Peyer's patch (tissue), 4 donors: ENCODE results near the gene PIEZO1.

Experiments used
- POLR2A ChIP-seq, 2 donors: fragments of 450-650 bp; IDR thresholded peaks; one replicate each; pipeline ENCODE4 v1.5.1; 2017; ENCODE audit warnings: antibody characterized with exemption in 2 of 2, mild to moderate bottlenecking in 2 of 2, moderate library complexity in 2 of 2
- TF ChIP-seq, protein P1 (sequence below), 6 experiments: fragments of 450-650 bp in 4 of 6; fragments of 200-600 bp in 2 of 6; sonication (generic) in 1 of 6; IDR thresholded peaks; one replicate each; pipeline ENCODE4 v1.5.1; 2017 to 2019; ENCODE audit warnings: antibody characterized with exemption in 6 of 6, mild to moderate bottlenecking in 3 of 6, moderate library complexity in 1 of 6

DNA sequence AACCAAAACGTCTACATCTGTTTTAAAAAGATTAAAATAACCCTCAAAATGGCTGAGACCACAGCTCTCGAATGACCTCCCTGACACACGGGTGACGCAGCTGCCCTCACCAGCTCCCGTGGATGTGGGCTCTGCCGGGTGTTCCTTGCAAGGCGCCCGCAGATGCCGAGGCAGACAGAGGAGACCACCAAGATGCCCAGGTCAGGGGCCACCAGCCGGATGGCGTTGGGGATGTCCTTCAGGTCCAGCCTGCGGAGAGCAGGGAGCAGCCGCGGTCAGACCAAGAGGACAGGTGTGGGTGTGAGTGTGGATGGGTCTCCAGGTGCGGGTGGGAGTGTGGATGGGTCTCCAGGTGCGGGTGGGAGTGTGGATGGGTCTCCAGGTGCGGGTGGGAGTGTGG lies 43.7 kb downstream of the PIEZO1 start:
- no peak for TF ChIP-seq POLR2A (IDR thresholded peaks at IDR 0.05)
- TF ChIP-seq, protein P1, sequence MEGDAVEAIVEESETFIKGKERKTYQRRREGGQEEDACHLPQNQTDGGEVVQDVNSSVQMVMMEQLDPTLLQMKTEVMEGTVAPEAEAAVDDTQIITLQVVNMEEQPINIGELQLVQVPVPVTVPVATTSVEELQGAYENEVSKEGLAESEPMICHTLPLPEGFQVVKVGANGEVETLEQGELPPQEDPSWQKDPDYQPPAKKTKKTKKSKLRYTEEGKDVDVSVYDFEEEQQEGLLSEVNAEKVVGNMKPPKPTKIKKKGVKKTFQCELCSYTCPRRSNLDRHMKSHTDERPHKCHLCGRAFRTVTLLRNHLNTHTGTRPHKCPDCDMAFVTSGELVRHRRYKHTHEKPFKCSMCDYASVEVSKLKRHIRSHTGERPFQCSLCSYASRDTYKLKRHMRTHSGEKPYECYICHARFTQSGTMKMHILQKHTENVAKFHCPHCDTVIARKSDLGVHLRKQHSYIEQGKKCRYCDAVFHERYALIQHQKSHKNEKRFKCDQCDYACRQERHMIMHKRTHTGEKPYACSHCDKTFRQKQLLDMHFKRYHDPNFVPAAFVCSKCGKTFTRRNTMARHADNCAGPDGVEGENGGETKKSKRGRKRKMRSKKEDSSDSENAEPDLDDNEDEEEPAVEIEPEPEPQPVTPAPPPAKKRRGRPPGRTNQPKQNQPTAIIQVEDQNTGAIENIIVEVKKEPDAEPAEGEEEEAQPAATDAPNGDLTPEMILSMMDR (IDR thresholded peaks at IDR 0.05), result no peak
